UCSD-AML1 (cell line): ENCODE measurements around the gene GPA33.
A peak's percentile ranks its signal among the peaks of the same experiment; 100 is the strongest.

Source experiments
- DNase-seq: peaks from one replicate; lab custom pipeline; 2025; ENCODE audit not compliant: unreplicated experiment; lab: John Stamatoyannopoulos, UW

Gene GPA33

GRCh38 chr1:167118188-167118587 is 28.0 kb upstream of the GPA33 start:
- no peak for DNase-seq

- DNase-seq: no peak
These were observed 27.0 kb upstream of the GPA33 start for GRCh38 chr1:167117225-167117624.

GRCh38 chr1:167116174-167116573 is 26.0 kb upstream of the GPA33 start:
- DNase-seq: no peak

DNA sequence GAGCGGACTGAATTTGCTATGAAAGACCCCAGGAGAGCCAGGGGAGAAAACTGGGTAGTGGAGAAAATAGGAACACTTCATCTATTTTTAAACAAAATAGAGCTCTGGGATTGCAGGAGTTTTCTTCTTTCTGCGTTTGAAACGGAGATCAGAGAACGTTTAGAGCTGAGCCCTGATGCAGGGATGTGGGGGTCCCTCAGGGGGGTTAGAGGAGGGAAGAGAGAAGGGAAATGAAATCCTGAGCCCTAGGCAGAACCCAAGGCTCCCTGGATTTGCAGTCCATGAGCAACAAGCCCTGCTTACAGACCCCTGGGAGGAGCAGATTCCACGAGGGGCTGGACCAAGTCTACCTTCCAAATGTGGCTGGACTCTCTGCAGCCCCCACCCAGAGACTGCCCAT is 25.5 kb upstream of the GPA33 start:
- DNase-seq: no peak

DNA sequence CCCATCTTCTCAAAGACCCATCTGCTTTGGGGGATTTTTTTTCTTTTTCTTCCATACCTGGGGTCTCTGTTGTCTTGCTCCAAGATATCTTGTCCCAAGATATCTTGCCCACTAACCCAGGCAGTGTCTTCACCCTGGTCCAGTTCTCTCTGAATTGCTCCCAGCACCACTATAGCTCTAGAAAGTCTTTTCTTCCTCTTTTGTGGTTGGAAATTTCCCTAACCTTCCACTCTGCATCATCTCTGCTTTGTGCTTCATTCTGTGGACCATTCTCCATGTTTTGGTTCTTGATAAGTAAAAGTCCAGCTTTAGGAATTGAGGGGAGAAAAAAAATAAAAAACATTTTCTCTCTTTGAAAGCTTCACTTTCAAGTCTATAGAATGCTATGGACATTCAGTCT is 24.5 kb upstream of the GPA33 start:
- no peak for DNase-seq

DNA sequence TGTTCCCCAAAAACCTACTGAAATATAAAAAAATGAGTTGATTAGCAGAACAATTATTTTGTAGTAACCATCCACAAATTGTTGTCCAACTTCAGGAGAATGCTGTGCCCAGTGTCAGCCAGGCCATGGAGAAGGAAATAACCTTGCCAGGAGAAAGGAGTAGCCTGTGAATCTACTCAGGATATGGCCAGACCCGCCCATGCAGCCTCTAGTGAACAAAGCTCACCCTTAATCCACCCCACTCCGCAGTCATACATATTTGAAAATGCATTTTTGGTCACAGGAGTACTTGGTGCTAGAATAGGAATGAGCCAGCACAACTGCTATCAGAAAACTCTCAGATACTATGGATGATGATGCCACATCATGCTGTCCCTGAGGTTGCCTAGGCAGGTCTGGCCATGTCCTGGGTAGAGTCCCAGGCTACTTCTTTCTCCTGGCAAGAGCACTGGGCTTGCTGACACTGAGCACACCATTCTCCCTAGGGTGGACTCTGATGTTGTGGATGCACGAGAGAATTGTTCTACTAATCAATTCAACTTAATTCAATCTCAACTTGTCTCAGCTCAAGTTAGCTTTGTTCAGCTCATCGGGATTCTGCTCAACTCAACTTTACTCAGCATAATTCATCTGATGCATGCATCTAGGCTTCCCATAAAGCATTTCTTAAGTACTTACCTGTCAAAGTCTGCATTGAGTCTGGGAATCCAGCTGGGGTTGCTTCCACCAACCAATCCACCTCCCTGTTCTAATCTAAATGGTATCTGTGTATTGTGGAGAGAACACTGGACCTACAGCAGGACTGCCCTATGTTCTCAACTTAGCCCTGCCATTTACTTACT is 21.9 kb upstream of the GPA33 start:
- DNase-seq: no peak

- DNase-seq: no peak
These were observed 20.4 kb upstream of the GPA33 start for GRCh38 chr1:167110586-167110985.

- DNase-seq: no peak
These were observed 18.9 kb upstream of the GPA33 start for GRCh38 chr1:167109125-167109524.

DNA sequence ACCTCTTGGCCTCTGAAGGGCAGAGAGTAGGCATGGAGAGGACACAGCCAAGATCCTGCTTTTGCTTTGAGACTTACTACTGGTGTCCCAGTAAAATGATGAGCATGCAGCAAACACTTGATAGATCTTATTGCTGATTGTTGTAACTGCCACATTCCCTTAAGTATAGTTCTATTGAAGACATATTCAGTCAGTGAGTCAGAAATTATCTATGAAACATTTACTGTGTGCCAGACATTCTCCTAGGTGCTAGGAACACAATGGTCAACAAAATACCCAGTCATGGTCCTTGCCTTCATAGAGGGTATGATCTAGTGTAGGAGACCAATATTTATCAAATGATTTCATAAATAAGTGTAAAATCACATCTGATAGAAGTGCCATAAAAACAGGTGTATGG is 17.3 kb upstream of the GPA33 start:
- no peak for DNase-seq

GRCh38 chr1:167106119-167106461 is 15.9 kb upstream of the GPA33 start:
- no peak for DNase-seq

DNA sequence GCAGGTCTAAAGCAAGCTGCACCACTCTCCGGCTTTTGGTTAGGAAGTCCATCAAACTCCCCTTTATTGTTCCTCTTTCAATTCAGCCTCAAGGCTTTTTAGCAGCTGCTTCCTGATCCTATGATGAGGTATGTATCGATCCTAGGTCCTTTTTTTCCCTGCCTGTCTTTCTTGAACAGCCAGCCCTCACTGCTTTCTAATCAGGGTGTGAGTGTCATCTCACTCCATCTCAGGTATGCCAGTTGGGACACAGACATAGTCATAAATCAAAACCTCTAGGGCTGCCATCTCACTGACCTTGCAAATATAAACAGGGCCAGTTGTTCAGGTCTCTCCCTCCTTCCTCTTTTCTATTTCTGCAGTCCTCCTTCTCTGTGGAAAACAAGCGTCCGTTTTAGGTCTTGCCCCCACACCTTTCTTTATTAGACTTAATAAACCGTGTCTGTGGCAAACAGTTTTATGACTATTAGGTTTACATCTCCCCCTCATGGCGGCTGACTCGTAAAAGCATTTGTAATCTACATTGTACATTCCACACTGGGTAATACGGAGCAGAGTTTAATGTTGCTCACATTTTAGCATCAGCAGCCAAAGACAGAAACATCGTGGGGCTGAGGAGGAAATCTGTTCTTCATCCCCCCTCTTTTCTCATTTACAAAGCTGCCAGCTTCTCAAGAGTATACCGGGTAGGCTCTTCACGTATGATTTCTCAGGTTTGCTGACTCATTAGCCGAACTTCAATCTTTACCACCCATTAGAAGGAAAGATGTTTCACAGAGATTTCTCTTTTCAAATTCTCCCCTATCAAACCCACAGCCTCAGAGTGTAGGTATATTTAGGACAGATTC is 15.3 kb upstream of the GPA33 start:
- peak; percentile 22 for DNase-seq

DNA sequence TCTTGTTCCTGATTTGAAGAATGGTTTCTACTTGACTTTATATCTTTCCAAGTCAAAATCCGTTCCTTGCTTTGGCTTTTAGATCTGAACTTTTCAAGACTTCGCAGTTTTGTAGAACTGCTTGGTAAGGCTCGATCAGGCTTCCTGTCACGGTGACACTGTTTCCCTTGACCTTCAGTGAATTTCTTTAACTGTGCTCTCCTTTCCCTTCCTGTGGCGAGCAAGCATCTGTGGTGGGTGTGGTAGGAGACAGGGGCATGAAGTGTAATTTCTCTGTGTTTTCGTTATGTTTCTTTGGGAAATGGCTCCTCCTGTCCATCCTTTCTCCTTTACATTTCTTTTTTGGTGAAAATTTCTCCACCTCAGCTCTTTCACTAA is 14.1 kb upstream of the GPA33 start:
- DNase-seq: peak; percentile 23

GRCh38 chr1:167102906-167103573 is 12.9 kb upstream of the GPA33 start:
- DNase-seq: no peak

GRCh38 chr1:167101754-167102153 is 11.6 kb upstream of the GPA33 start:
- DNase-seq: no peak

GRCh38 chr1:167100730-167101129 is 10.6 kb upstream of the GPA33 start:
- DNase-seq: no peak

DNA sequence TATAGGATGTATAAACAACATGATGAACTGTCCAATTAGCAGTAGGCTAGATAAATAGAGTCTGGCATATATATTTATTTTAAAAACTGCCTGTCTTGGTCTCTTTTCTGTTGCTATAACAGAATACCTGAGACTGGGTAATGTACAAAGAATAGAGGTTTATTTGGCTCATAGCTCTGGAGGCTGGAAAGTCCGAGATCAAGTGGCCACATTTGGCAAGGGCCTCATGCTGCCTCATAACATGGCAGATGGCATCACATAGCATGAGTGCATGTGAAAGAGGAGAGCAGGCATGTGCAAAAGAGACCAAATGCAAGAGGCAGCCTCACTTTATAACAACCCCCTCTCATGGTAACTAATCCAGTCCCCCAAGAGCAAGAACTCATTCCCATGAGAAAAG is 9.7 kb upstream of the GPA33 start:
- DNase-seq: no peak

GRCh38 chr1:167095368-167095767 is 5.2 kb upstream of the GPA33 start:
- DNase-seq: no peak

DNA sequence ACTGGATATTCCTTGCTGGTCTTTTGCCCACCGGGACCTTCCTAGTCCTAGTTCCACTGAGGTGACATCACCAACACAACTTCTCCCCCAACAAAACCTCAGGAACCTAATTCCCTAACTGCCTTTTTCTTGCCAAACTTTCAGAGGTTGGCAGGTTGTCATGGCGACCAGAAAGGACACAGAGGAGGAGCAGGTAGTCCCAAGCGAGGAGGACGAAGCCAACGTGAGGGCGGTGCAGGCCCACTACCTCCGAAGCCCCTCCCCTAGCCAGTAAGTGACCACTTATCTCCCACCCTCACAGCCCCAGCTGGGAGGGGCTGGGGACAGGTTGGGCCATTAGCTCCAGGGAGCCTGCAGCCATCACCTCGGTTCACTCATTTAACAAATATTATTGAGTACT is 4.5 kb upstream of the GPA33 start:
- no peak for DNase-seq

DNA sequence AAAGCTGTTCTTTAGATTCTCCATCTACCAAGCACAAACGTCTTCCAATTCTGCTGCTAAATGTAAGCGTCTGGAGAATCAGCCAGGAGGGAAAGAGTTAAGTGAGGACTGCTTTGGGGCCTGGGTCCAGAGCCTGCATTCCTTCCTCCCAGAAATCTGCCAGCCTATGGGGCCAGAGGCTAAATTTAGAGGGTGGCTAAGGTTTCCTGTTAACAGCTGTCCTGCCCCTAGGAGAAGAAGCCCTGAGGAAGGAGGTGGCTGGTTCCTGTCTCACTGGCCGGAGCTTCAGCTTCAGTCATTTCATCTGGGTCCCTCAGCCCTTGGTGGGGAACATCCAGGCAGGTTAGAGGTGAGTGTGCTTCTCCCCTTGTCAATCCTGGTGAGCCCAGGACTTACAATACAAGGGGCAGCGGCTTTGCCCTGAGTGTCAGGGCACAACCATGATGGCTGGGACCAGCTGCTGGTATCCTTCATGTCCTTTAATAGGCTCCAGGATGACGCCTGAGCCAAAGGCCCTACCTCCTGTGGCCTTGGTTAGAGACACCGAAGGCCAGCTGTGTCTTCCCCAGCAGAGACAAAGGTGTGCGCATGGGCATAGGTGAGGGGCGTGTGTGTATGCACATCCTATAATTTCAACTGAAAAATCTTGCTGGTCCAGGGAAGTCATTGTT is 3.8 kb upstream of the GPA33 start, which contains the start of gene STYXL2:
Gene STYXL2 (plus strand): TSS at position 230 of the 671 bp plus-strand sequence. CDS start 775 bp downstream, outside the sequence.
- DNase-seq: peak; percentile 60

DNA sequence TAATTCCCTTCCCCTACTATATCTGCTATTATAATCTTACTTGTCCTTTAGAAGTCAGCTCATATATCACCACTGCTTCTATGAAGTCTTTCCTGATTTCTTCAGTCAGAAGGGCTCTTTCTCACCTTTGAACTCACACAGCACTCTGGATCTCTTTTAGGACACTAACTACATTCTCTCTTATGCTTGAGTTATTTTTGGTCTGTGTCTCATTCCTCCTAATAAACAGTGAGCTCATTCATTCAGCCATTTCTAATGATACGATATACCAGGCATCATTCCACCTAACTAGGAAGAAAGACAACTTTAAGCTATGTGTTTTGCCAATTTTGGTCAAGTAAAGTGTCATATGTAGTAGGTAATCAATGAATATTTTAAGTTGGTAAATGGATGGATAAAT is 2.5 kb upstream of the GPA33 start:
- DNase-seq: no peak

- no peak for DNase-seq
These were observed 251 bp downstream of the GPA33 start for GRCh38 chr1:167089939-167090313.
